ENCODE measurements around the gene C10orf67.

DNA sequence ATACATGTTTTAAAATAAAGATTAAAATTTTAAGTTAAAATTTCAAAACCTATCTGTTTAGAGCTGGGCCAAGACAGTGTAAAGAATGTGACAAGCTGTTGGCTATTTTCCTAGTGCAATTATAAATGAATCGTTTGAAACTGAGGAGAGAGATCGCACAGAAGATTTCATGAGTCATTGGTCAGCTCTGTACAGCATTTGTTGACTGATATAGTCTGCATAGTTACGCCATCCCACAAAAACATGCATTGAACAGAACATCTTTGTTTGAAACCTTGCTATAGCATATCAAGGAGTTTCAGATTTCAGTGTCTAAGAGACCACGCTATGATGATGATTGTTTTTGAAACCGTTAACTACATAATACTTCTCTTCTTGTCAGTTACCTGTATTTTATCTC is 1.3 kb upstream of the C10orf67 start:
- TF ChIP-seq, protein P1, sequence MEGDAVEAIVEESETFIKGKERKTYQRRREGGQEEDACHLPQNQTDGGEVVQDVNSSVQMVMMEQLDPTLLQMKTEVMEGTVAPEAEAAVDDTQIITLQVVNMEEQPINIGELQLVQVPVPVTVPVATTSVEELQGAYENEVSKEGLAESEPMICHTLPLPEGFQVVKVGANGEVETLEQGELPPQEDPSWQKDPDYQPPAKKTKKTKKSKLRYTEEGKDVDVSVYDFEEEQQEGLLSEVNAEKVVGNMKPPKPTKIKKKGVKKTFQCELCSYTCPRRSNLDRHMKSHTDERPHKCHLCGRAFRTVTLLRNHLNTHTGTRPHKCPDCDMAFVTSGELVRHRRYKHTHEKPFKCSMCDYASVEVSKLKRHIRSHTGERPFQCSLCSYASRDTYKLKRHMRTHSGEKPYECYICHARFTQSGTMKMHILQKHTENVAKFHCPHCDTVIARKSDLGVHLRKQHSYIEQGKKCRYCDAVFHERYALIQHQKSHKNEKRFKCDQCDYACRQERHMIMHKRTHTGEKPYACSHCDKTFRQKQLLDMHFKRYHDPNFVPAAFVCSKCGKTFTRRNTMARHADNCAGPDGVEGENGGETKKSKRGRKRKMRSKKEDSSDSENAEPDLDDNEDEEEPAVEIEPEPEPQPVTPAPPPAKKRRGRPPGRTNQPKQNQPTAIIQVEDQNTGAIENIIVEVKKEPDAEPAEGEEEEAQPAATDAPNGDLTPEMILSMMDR (IDR thresholded peaks at IDR 0.05) = no peak
- TF ChIP-seq EP300 (IDR thresholded peaks at IDR 0.05) (no peak), POLR2AphosphoS5 (IDR thresholded peaks at IDR 0.05) (no peak), POLR2A (IDR thresholded peaks at IDR 0.05; ENCODE audit: low read depth) (no peak)
